22Rv1 (cell line): Measurements from ENCODE around the gene TSPO2.

Experiments
- ZFX ChIP-seq: fragments of 450-650 bp; IDR thresholded peaks from 2 replicates; pipeline ENCODE4 v1.6.1; 2017; ENCODE audit warnings: antibody characterized with exemption, borderline replicate concordance
- TF ChIP-seq, protein P1 (sequence below): fragments of 450-650 bp; IDR thresholded peaks from 2 replicates; pipeline ENCODE4 v1.5.1; 2017; ENCODE audit warnings: mild to moderate bottlenecking

DNA sequence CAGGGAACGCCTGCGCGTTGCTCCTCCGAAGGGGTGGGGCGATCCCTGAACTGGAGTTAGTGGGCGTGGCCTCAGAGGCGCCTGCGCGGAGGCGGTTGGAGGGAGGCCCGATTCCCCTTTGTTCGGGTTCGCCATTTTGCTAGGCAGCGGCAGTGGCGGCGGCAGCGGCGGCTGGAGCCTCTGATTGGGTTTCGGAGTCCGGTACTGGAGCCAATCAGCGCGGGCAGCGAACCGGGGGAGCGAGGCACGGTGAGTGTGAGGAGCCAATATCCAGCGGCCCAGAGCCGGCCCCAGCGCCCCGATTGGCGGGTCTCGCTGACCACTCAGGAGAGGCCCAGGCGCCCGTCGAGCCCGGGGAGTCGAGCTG lies 30.6 kb downstream of the TSPO2 start, which contains the start of gene NFYA:
- TF ChIP-seq, protein P1, sequence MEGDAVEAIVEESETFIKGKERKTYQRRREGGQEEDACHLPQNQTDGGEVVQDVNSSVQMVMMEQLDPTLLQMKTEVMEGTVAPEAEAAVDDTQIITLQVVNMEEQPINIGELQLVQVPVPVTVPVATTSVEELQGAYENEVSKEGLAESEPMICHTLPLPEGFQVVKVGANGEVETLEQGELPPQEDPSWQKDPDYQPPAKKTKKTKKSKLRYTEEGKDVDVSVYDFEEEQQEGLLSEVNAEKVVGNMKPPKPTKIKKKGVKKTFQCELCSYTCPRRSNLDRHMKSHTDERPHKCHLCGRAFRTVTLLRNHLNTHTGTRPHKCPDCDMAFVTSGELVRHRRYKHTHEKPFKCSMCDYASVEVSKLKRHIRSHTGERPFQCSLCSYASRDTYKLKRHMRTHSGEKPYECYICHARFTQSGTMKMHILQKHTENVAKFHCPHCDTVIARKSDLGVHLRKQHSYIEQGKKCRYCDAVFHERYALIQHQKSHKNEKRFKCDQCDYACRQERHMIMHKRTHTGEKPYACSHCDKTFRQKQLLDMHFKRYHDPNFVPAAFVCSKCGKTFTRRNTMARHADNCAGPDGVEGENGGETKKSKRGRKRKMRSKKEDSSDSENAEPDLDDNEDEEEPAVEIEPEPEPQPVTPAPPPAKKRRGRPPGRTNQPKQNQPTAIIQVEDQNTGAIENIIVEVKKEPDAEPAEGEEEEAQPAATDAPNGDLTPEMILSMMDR, result no peak
- TF ChIP-seq ZFX, result no peak
